HFFc6 (cell line): ENCODE results near the gene GGACT. TPM values are rescaled to one million over a fixed set of nuclear protein-coding genes. Genes with fewer than 3 reads are reported as not detected.

Experiments used
- DNase-seq: peaks from one replicate; pipeline ENCODE4 v3.0.0-alpha.2; 2018
- H3K27ac Mint-ChIP-seq: 2 replicates; pipeline ENCODE4 v1.8.0; 2020; ENCODE audit warnings: mild to moderate bottlenecking, mixed read lengths
- H3K27me3 Mint-ChIP-seq: 2 replicates; pipeline ENCODE4 v1.8.0; 2021; ENCODE audit warnings: mild to moderate bottlenecking, moderate library complexity, mixed read lengths; ENCODE audit not compliant: insufficient read depth
- H3K36me3 Mint-ChIP-seq: 2 replicates; pipeline ENCODE4 v1.8.0; 2021; ENCODE audit warnings: low read depth, mixed read lengths
- H3K4me1 Mint-ChIP-seq: 2 replicates; pipeline ENCODE4 v1.8.0; 2020; ENCODE audit warnings: low read depth, mixed read lengths
- H3K4me3 Mint-ChIP-seq: 2 replicates; pipeline ENCODE4 v1.8.0; 2020; ENCODE audit warnings: mild to moderate bottlenecking, moderate library complexity, mixed read lengths
- H3K9me3 Mint-ChIP-seq: 2 replicates; pipeline ENCODE4 v1.8.0; 2020; ENCODE audit warnings: mild to moderate bottlenecking, mixed read lengths
- CTCF ChIP-seq: fragments of 200-600 bp; sonication (generic); IDR thresholded peaks from 2 replicates; pipeline ENCODE4 v1.5.0; 2021; ENCODE audit warnings: antibody characterized with exemption, mild to moderate bottlenecking
- total RNA-seq, 6 experiments: library from RNA; stranded (reverse); fragmentation: NEBNext Ultra II Directional; extraction: Animal tissue kit (Norgen Biotek cat#: 25700); gene quantifications; 2 replicates in 1 of 6; 3 replicates in 5 of 6; pipeline ENCODE4 v1.2.3, GENCODE V29; 2021

Gene GGACT
- total RNA-seq, 6 experiments from 2014 or later = 0.99 to 3.0 (median 1.8) TPM

GRCh38 chr13:100600915-100601314 lies 12.3 kb upstream of the GGACT start:
- Mint-ChIP-seq H3K27me3 (no peaks in the 10 kb centered on the region; the same call in 1 of the 2 replicates), H3K4me3 (no peak overlapping the region), H3K27ac (no peak overlapping the region), H3K9me3 (no peaks in the 10 kb centered on the region), H3K4me1 (no peaks in the 10 kb centered on the region; the same call in 1 of the 2 replicates), H3K36me3 (no peaks in the 10 kb centered on the region)
- no peak for TF ChIP-seq CTCF
- DNase-seq = no peak

GRCh38 chr13:100600461-100600860 lies 11.9 kb upstream of the GGACT start:
- Mint-ChIP-seq H3K9me3 (no peaks in the 10 kb centered on the region), H3K4me3 (no peak overlapping the region), H3K4me1 (no peaks in the 10 kb centered on the region; the same call in 1 of the 2 replicates), H3K36me3 (no peaks in the 10 kb centered on the region), H3K27me3 (no peaks in the 10 kb centered on the region; the same call in 1 of the 2 replicates), H3K27ac (no peak overlapping the region)
- TF ChIP-seq CTCF = no peak
- no peak for DNase-seq

GRCh38 chr13:100597253-100597652 lies 8.7 kb upstream of the GGACT start:
- peak; percentile 11 for DNase-seq
- no peak for TF ChIP-seq CTCF
- H3K4me1 Mint-ChIP-seq = no peaks in the 10 kb centered on the region; the same call in 1 of the 2 replicates
- peaks cover 5% of the 10 kb centered on the region; the same call in 1 of the 2 replicates for H3K27me3 Mint-ChIP-seq
- H3K4me3 Mint-ChIP-seq = no peak overlapping the region
- H3K36me3 Mint-ChIP-seq = no peaks in the 10 kb centered on the region
- no peaks in the 10 kb centered on the region for H3K9me3 Mint-ChIP-seq
- no peak overlapping the region for H3K27ac Mint-ChIP-seq

GRCh38 chr13:100596516-100596915 lies 7.9 kb upstream of the GGACT start:
- no peaks in the 10 kb centered on the region for H3K9me3 Mint-ChIP-seq
- peaks cover 5% of the 10 kb centered on the region; the same call in 1 of the 2 replicates for H3K27me3 Mint-ChIP-seq
- H3K36me3 Mint-ChIP-seq = no peaks in the 10 kb centered on the region
- H3K4me3 Mint-ChIP-seq = no peak overlapping the region
- no peak for TF ChIP-seq CTCF
- no peak overlapping the region for H3K27ac Mint-ChIP-seq
- no peak for DNase-seq
- no peaks in the 10 kb centered on the region; the same call in 1 of the 2 replicates for H3K4me1 Mint-ChIP-seq

GRCh38 chr13:100594731-100595130 lies 6.1 kb upstream of the GGACT start:
- peak; percentile 36; the same call in 1 of the 2 replicates for TF ChIP-seq CTCF
- Mint-ChIP-seq H3K4me1 (no peaks in the 10 kb centered on the region; the same call in 1 of the 2 replicates), H3K36me3 (no peaks in the 10 kb centered on the region), H3K27ac (no peak overlapping the region), H3K4me3 (no peak overlapping the region), H3K27me3 (peaks cover 5% of the 10 kb centered on the region; the same call in 1 of the 2 replicates), H3K9me3 (no peaks in the 10 kb centered on the region)
- no peak for DNase-seq
